NCI-H2107 treated with DMSO at 0.1 percent for 48 hours (cell line): ENCODE results near the gene HBG1.

ENCODE experiments used
- DNase-seq: peaks from one replicate; lab custom pipeline; 2025; ENCODE audit not compliant: unreplicated experiment; lab: John Stamatoyannopoulos, UW

HBG1 gene

DNA sequence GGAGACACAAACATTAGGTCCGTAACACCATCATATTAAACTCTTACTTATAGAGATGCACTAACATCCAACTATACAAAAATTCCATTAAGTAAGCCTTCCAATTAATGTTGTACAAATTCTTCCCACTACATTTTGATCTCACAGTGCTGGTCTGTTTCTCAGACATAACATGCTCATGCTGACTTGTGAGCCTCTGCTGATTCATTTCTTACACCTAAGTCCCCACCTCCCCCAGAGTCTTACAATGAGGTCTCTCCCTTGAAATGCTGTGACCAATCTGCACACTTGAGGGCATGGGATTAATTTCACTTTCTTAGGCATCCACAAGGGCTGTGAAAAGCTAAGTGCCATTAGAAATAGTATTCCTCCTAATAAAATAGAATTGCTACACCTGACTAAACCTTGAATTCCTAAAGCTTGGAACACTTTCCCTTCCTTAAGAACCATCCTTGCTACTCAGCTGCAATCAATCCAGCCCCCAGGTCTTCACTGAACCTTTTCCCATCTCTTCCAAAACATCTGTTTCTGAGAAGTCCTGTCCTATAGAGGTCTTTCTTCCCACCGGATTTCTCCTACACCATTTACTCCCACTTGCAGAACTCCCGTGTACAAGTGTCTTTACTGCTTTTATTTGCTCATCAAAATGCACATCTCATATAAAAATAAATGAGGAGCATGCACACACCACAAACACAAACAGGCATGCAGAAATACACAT is 2.0 kb downstream of the HBG1 start:
- DNase-seq: no peak

DNA sequence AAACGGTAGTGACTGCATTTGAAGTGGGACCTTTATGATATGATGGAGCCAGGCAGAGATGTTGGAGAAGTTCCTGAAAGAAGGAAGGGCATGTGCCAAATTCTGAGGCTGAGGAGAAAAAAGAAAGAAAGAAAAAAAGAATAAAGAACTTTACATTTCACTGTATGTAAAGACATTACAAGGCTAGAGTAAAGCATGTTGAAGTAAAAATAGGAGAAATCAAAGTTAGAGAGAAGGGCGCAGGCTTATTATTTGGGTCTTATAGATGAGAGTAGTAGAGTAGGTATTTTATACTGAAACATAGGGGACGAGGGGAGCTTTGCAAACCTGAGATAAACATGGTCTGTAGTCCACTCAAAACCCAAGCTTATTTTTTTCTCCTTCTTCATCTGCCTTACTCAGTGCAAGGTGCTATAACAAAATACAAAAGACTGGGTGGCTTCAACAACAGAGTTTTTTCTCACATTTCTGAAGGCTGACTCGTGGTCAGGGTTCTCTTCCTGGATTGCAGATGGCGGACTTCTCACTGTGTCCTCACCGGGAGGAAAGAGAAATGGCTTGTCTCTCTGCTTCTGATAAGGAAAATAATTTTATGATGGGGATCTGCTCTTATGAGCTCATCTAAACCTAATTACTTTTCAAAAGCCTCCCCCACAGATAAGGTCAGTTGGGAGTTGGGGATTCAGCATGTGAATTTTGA is 2.7 kb downstream of the HBG1 start:
- no peak for DNase-seq

DNA sequence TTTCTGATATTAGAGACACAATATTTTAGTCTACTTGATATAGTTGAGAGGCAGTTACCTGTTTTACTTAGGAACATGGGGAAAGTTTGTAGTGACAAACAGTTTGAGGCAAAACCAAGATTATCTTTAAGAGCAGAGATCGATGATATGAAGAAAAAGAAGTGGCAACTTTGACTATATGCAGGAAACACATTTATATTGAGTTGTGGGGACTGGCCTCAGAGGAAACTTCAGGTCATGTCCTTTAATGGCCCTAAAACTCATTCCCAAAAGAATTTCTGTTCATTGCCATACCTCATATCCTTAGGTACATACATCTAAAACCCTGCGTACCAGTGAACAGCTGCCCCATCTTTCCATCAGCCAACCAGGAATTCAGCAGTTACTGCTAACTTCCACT is 4.5 kb downstream of the HBG1 start:
- no peak for DNase-seq

DNA sequence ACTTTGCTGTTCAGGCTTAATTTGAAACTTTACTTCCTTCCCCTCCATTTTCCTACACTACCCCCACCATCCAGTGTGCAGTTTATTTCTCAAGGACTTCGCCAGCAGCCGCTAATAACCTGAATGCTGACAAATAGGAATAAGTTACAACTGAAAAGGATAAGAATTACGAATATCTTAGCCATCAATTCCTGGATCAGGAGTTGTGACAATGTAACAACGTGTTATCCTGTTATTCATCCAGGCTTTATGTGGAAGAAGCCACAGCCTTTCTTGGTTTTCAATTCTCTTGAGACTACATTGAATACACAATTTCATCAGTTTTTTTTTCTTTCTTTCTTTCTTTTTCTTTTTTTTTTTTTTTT is 5.9 kb downstream of the HBG1 start:
- DNase-seq: no peak

DNA sequence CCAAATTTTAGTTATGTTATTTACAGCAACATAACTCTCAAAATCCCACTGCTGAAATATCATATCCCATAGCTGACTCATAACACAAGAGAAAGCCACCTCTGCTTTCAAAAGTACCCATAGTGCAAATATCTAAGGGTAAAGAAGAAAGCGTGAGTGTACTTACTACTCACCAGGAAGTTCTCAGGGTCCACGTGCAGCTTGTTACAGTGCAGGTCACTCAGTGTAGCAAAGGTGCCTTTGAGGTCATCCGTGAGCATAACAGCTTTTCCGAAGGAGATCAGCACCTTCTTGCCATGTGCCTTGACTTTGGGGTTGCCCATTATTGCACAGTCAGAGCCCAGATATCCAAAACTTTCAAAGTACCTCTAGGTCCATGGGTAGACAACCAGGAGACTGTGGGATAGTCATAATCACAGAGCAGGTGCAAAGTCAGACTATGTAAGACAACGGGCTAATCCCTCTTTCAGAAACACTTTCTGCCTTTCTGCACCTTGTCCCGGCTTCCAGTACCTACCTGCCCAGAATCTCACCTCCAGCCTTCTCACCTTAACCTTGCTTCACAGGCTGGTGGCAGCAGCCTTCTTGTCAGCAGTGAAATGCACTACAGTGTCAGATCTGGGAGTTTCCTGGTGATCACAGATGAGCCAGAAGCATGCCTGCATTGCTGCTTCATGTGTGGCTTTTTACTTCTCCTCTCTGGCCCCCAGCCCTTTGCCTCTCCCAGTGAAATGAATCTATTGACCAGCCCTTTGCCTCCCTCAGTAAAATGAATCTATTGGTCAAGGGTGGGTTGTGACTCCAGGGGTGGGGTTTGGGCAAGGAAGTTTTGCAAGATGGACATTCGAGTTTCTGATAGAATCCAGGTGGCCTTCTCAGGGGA is 6.5 kb downstream of the HBG1 start:
- no peak for DNase-seq

DNA sequence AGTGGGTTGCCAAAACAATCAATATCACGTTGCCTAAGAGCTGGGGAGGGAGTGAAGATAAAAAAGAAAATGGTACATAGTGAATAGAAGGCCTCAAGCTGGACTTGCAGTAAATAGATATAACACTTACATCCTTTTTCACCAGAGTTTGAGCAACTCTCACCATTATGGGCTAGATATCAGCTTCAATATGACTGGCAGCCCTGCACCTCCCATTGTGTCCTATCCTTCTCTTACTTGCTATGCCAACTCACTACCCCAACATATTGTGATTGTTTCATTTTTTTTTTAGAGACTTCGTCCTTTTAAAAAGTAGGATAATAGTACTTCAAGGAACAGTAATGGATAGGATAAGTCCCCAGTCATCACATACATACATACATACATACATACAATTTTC is 7.4 kb downstream of the HBG1 start:
- DNase-seq: no peak

DNA sequence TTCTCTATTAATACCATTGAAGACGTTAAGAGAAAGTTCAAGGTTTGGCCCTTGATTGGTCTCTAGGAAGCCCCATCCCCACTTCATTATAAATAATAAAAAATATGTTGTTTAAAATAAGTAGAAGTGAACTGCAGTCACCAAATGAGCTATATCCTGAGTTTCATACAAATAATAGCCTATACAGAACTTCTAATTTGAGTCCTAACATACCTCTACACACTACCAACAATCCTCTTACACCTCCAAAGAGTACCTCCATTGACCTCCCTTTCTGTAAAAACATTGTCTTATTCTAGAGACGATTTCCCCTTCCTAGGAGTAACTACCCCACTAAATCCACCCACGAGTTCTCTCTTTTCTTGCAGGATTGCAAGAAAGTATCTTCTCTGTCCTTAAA is 8.2 kb downstream of the HBG1 start:
- DNase-seq: no peak

DNA sequence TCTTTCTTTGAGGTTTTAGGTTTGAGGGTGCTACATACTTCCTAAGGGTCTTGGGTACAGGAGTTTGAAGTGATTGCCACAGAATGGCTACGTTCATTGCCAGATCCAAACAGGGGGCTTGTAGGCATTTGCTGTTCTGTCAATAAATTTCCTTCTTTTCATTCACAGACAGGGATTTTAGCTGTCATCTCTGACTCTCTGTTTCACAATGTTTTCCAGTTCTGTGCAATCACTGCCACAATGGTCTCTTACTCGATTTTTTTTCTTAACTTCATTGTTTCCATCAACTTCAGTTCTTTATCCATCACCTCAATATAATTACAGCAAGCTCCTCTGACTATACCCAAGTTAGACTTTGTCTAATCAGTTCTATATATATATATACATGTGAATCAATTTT is 9.2 kb downstream of the HBG1 start:
- no peak for DNase-seq

DNA sequence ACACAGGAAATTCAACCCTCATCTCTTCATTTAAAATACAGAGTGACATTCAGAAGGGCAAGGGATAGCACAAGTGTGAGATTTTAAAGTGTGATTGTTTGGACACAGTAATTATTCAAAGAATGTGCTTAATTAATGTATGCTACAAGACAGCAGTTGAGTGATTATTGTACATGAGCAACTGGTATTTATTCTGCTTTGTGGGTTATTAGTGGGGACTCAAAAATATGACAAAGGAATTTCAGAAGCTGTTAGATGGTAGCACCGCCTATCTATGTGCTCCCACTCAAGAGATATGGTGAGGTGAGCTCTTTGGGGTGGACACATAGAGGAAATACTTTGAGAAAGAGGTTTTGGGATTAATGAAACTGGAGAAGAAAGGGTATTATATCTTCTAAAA is 9.6 kb downstream of the HBG1 start:
- no peak for DNase-seq

DNA sequence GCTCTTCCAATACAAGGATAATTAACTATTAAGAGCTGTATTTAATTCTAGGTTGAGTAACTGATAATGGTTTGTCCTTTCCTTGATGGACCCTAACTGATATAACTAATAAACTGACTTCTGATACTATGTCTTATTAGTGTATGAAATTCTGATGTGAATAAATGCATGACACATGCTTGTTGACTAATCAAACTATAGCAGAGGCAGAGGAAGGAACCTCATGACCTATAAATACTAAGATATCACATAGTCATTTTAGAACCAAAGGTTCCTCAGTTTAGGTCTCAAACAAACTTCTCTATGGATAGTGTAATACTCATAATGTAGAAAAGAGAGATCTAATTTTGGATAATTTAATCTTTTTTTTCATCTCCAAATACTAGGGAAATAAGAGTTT is 10.6 kb downstream of the HBG1 start:
- DNase-seq: no peak

DNA sequence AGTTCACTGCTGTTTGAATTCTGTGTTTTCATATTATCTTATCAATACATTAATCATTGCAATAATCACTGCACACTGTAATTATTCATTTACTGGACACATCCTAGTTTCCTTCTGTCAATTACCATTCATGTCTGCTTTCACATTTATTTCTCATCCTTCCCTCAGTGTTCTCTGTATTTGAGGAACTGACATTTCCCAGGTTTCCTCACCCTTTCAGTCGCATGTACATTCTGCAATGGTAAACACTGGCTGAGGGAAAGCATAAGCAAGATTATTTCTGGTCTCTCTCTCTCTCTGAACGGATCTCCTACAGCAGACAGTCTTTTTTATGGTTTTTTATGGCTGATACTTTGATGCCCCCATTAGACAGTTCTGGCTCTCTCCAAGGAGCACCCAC is 11.2 kb downstream of the HBG1 start:
- no peak for DNase-seq

DNA sequence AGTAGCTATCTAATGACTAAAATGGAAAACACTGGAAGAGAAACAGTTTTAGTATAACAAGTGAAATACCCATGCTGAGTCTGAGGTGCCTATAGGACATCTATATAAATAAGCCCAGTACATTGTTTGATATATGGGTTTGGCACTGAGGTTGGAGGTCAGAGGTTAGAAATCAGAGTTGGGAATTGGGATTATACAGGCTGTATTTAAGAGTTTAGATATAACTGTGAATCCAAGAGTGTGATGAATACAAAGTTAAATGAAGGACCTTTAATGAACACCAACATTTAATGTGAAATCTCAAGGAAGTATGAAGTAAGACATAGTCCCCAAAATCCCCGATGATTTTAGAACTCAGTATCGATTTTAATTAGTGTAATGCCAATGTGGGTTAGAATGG is 12.2 kb downstream of the HBG1 start:
- no peak for DNase-seq

DNA sequence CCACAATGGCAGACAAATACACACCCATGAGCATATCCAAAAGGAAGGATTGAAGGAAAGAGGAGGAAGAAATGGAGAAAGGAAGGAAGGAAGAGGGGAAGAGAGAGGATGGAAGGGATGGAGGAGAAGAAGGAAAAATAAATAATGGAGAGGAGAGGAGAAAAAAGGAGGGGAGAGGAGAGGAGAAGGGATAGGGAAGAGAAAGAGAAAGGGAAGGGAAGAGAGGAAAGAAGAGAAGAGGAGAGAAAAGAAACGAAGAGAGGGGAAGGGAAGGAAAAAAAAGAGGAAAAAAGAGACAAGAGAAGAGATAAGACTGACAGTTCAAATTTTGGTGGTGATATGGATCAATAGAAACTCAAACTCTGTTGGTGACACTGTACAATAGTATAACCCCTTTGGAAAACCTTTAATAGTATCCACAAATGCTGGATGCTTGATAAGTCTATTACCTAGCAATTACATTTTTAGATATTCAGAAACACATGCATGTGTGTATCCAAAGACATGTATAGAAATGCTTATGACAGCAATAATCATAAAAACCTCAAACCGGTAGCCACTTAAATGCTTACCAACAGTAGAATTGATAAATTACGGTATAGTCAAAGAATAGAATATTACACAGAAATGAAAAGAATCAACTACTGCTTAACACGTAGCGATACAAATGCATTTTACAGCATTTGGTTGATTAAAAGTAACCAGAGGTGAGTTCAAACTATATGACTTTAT is 14.1 kb downstream of the HBG1 start:
- DNase-seq: no peak

DNA sequence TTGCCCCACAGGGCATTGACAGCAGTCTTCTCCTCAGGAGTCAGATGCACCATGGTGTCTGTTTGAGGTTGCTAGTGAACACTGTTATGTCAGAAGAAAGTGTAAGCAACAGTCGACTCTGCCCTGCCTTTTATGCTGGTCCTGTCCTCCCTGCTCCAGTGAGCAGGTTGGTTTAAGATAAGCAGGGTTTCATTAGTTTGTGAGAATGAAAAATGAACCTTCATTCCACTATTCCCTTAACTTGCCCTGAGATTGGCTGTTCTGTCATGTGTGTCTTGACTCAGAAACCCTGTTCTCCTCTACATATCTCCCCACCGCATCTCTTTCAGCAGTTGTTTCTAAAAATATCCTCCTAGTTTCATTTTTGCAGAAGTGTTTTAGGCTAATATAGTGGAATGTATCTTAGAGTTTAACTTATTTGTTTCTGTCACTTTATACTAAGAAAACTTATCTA is 15.2 kb downstream of the HBG1 start, which contains the start of gene HBD:
HBD (minus strand) TSS at position 103 of the 454 bp plus-strand sequence; CDS start at position 53, 50 bp downstream.
- DNase-seq: no peak

DNA sequence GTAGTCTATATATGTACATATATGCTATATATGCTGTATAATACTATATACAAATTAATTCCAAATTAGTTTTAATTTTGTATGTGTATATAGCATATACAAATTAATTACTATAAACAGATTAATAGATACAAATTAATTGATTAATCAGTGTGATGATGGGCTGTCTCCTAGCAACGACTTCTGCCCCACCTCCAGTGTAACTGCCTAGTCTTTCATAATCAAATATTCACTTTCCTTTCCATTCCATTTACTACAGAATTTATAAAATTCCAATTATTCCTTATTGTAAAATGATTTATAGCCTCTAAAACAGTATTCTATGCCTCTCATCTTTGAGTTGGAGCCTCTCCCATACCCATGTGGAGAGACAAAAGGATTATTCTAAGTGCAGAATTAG is 16.4 kb downstream of the HBG1 start:
- DNase-seq: no peak

DNA sequence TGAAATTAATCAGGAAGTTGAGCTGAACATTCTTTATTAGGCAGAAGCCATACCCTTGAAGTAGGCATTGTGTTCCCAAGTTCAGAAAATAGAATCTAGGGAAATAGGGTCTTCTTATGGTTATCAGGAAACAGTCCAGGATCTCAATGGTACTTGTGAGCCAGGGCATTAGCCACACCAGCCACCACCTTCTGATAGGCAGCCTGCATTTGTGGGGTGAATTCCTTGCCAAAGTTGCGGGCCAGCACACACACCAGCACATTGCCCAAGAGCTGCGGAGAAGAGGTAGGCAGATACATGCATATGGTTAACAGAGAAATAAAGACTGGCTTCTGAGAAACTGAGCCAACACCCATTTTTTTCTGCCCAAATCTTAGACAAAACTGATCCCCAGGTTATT is 16.8 kb downstream of the HBG1 start:
- DNase-seq: no peak

DNA sequence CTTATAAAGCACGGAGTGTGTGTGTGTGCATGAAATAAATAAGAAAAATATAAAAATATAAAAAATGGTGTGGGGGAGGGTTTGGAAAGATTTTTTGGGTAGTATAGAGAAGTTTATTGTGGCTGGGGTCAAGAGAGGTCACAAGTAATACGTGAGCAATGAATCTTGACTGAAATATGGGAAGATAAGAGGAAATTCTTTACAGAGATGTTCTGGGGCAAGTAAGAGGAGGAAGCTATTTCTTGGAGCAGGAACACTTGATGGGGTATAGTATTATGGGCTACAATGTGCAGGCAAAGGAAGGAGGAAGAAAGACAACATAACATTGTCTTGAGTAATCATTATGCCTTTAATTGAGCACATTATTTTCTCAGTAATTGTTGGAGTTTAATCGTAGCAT is 17.5 kb downstream of the HBG1 start:
- no peak for DNase-seq

DNA sequence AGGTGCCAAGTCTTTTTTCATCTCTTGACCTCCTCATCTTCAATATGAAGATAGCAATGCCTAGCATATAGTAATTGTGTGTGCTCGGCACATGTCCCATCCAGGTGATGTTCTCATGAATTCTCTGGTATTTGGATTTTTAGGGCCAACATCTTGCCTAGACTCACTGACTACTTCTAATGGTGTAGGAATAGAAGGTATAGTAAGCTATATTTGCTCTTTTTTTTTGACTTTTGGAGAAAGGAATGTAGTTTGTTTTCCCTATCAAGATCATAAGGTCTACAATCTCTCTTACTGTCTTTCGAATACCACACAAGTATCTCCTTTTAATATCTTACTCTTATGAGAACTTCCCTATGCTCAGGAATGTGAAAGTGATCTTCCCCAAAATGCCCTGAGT is 18.5 kb downstream of the HBG1 start:
- no peak for DNase-seq

DNA sequence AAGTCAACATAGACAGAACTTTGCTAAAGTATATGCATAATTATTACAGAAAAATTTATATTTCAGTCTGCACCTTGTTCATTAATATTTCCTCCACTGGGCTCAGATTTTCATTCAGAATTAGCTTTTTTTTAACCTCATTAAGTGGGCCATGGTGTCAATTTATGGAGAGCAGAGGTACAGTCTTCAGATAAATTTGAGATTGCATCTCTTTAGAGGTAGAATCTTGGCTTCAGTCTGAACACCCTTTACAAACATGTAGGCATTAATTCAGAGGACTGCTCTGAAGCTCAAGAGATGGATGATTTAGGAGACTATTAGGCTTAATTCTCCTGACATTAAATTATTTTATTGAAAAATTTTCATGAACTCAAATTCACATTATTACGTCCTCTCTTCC is 19.4 kb downstream of the HBG1 start:
- DNase-seq: no peak

DNA sequence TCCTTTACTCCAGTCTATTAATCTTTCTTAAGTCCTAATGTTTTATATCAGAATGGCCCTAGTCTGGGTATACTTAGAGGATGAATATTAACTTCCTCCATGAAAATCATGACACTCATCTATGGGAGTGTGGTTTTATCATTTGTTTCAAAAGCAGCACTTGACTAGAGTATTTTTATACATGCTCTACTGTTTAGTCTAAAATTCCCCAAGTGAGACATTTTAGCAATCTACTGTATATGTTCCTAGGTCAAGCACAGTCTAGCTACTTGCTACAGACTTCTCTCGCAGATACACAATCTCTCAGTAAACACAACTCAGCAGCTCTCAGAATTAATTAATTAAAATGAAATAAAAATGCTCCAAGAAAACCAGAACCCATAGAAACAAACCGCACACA is 19.9 kb downstream of the HBG1 start:
- DNase-seq: no peak

DNA sequence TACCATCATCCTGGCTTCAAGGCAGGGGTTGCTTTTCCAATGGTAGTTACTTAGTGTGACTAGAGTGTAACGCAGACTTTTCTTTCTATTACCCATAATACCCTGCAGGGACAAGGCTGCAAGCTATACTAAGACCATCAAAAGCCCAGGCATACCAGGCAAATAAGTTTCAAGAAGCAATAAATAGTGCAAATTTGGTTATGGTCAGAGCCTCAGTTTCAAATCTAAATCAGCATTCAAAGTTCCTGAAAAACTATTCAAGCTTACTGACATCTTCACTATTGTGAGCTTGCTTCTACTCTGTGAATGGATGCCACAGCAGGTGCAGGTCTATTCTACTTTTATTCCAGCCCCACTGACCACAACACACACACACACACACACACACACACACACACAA is 20.3 kb downstream of the HBG1 start:
- DNase-seq: no peak
